ENCODE data around the gene HSPBP1.

The HSPBP1 gene

DNA sequence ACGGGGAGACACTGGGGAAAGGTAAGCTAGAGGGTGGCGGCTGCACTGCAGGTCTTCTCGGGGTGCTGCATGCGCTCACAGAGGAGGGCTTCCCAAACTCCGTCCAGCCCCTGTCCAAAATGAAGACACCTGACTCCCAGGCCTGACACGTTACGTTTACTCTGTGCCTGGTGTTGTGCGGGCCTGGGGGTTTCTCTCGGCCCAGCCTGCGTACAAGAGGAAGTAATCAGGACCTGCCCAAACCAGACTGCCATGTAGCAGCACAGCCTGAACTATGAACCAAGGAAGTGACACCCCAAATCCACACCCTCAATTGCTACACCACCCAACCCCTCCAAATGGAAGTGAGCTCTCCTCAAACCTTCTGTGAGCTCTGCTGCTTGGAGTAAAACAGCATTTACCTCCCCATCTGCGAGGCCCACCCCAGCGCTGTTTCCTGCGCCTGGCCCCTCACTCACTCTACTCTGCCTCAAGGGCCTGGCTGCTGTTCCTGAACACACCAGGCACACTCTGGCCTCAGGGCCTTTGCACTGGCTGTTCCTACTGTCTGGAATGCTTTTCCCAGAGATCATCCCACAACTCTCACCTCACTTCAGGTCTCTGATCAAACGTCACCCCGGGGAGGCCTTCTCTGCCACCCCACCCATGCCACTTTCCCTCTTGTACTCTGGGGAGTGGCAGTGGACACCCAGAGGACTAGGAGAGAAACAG, 3.0 kb downstream of the HSPBP1 start:
- DNase-seq: no peak

DNA sequence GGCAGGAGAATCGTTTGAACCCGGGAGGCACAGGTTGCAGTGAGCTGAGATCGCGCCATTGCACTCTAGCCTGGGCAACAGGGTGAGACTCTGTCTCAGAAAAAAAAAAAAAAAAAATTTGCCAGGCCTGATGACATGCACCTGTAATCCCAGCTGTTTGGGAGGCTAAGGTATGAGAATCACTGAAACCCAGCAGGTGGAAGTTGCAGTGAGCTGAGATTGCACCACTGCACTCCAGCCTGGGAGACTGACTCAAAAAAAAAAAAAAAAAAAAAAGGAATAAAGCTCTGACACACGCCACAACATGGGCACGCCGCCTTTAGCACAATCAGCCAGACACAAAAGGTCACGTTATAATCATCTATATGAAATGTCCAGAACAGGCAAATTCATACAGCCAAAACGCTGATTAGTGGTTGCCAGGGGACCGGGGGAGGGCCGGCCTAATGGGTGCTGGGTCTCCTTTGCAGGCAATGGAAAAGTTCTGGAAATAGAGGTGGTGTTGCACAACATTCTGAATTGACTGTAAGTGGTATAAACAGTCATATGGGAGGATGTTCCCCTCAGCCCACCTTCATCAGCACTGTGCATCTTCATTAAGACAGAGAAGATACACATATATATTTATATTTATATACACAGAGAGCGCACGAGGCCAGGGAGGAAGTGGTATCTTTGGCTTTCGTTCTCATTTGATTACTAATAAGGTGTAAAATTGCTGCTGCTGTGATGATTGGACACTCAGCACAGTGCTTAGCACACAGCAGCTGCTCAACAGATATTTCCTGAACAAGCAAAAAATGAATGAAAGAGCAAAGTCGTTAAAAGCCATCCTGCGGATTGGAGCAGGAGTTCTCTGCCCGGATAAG, 3.8 kb downstream of the HSPBP1 start:
- DNase-seq: no peak

DNA sequence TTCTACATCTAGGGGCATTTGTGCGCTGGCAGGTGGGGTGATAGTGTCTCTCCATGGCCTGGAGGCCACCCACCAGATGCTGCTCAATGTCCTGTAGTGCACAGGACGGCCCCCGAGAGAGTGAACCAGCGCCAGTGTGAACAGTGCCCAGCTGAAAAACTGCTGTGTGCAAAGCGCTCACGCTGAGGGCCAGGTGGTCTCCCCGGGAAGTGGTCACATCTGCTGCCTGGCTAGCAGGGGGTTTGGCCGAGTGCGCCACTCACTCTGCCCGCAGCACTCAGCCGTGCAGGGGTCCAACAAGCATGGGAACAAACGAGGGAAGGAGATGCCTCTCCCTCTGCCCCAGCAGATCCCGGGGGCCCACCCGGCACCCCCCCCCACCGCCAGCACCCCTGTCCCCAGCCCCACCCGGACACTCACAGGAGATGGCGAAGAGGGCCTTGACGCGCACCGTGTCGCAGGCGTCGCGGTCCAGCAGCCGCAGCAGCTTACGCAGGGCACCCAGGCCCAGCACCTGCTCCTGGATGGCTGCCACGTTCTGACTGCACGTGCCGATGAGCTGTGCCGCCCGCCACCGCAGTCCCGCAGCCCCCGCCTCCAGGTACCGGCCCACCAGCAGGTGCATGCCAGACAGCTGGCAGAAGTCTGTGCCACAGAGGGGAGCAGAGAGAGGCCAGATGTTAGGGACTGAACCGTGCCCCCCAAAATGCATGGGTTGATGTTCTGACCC, 5.8 kb downstream of the HSPBP1 start:
- DNase-seq: no peak

DNA sequence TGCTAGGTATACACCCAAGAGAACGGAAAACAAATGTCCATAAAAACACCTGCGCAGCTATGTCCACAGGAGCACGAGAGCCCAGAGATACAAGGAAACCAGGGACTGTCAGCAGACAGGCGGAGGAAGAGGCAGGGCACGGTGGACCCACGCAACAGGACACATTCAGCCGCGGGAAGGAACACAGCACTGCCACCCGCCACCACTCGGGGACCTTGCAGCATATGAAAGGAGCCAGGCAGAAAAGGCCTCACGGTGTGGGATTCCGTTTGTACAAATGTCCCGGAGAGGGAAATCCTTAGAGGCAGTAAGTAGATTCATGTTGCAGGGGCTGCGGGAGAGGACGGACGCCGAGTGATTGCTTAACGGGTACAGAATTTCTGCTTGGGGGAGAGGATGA, 7.8 kb downstream of the HSPBP1 start:
- DNase-seq: no peak

DNA sequence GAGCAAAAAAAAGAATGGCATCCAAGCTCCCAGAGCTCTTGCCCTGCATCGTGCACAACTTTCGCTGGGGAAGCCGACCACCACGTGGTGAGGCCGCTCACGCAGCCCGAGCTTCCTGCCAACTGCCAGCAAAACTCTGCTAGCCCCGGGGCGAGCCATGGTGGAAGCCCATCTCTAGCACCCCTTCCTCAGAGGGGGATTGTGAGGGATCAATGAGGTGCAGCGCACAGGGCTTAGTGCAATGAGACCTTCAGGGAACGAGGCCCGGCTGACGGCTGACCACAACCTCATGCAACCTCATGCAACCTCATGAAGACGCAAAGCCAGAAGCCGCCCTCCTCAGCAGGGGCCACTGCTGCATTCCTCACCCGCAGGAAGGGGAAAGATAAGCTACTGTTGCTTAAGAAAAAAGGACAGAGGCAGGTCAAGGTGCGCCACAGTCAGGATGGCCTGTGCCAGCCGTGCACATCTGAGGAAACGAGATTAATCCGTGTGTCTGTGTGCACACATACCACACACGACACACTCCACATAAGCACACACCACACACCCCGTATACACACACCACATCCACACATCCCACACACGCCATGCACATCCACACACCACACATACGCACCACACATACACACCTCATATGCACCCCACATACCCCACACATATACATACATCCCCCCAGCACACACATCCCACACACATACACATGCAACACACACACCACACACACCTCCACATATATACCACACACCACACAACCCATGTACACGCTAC, 9.6 kb downstream of the HSPBP1 start:
- no peak for DNase-seq

DNA sequence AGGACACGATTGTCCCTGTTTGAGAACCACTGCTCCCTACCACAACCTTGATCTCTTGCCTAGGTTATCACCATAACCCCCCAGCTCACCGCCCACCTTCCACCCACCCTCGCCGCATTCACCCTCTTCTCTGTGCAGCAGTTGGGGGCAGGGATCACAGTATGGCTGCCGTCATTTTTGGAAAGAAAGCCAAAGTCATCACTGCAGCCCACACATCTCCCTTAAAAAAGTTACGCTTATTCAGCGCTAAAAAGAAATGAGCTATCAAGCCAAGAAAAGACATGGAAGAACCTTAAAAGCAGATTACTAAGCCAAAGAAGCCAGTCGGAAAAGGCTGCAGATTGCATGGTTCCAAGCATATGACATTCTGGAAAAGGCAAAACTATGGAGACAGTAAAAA, 10.6 kb downstream of the HSPBP1 start:
- peak in 2 of 51 donors; percentile 28 to 32 for DNase-seq

DNA sequence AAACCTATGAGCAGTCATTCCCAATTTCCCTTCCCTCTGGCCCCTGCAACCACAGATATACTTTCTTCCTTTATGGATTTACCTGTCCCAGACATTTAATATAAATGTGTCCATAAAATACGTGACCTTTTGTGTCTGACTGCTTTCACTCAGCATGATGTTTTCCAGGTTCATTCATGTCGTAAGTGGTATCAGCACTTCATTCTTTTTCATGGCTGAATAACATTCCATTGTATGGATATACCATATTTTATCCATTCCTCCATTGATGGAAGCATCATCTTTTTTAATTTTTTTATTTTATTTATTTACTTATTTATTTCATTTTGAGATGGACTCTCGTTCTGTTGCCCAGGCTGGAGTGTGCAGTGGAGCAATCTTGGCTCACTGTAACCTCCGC, 13.1 kb downstream of the HSPBP1 start:
- no peak for DNase-seq

DNA sequence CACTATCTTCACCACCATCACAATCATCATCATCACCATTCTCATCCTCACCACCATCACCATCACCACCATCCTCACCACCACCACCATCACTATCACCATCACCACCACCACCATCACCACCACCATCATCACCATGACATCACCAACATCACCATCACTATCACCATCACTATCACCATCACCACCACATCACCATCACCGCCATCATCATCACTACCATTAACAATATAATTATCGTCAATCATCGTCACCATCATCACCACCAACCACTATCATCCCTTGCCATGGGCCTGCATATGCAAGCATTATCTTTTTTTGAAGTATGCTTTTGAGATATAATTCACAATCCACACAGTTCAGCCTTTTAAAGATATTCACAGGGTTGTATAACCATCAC, 13.5 kb downstream of the HSPBP1 start:
- no peak for DNase-seq

DNA sequence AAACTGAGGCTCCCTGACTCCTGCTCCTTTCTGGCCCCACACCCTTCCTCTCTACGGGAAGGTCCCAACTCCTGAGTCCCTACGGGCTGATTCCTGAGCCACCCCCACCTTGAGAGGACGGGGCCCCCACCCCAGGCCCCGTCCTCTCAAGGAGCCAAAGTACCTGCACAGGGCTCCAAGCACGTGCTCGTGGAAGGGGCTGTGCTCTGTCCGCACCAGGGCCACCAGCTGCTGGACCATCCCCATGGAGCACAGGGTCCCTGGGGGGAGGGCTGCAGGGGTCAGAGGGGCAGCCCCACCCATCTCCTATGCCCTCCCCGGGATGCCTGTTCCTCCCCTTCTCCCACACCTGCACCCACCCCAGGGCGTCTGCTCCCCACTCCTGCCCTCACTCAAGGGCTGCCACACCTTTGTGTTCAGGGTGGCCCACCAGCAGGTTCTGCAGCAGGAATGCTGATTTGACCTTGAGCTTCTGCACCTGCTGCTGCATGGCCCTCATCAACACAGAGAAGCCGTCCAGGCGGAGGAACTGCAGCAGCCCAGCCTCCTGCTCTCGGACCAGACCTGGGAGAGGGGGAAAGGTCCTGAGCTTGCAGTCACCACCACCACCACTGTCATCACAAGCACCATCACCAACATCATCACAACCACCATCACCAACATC, 14.1 kb downstream of the HSPBP1 start:
- no peak for DNase-seq

DNA sequence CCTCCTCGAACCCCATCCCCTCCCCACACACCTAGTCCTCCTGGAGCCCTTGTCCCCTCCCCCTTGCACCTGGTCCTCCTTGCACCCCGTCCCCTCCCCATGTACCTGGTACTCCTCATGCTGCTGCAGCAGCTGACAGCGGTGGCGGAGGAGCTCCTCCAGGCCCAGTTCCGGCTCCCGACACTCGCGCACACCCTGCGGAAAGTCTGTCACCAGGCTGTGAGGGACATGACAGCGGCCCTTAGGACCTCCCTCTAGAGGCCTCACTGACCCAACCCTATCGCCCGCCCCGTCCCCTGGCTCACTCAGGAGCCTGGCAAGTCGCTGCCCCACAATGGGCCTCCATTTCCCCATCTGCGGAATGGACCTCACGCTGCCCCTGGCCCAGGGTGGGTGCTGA, 14.7 kb downstream of the HSPBP1 start:
- no peak for DNase-seq

DNA sequence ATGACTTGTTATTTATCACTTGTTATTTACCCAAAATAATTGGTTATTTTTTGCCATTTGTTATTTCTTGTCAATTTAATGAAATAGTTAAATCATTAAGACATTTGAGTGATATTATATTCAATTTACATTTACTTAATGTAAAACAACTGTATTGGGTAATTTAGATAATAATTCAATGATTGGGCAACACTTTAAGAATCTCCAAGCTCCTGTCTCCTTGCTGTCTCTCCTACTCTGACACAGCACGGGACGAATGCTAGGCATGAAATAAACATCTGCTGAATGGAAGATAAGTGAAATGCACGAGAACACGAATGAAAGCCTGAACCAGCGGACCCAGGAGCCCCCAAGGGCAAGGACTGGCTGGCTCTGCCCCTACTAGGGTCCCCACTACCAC, 15.4 kb downstream of the HSPBP1 start:
- DNase-seq: no peak

DNA sequence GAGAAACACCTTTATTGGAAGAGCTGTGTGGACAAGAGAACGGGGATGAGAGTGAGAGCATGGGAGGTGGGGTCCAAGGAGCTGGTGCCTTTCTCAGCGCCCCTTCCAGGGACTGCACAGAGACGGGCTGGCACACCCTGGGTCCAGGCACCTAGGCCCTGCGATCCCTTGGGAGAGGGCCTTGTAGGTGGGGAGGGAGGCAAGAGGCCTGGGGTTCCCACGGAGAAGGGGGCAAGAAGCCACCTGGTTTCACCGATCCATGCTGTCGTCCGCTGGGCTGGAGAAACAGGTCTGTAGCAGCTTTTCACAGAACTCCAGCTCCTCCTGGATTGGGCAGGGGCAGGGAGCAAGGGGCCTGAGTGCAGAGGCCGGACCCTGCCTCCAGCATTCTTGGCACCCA, 17.6 kb downstream of the HSPBP1 start:
- no peak for DNase-seq

DNA sequence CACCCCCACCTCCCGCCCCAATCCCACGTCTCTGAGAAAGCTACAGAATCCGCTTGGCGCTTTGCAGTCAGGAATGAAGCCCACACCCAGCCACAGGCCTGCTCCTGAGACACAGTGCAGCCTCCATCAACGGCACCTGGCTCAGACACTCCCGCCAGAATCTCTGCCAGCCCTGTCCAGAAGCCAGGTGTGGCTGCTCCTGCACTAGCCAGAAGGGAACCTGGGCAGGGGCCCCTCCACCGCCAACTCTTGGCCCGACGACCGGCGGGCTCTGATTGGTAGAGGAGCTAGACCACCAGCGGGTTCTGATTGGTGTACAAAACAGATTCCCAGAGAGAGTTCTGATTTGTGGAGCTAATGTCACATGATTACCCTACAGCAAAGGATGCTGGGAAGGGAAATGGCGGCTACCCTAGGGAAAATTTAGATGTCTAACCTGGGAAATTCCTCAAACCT, 18.2 kb downstream of the HSPBP1 start:
- DNase-seq: no peak

DNA sequence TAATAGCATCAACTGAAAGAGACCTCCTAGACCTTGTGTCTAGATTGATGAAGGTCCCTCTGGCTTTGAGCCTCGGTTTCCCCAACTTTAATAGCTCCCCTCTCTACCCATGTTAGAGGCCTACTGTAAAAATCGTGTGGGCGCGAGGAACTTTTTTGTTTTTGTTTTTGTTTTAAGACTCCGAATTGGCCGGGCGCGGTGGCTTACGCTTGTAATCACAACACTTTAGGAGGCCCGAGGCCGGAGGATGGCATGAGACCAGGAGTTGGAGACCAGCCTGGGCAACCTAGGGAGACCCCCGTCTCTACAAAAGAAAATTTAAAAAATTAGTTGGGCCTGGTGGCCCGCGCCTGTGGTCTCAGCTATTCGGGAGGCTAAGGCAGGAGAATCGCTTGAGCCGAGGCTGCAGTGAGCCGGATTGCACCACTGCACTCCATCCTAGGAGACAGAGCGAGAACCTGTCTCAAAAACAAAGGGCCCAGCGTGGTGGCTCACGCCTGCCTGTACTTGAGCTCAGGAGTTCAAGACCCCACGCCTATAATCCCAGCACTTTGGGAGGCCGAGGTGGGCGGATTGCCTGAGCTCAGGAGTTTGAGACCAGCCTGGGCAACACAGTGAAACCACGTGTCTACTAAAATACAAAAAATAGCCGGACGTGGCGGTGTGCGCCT, 20.2 kb downstream of the HSPBP1 start:
- peak in 6 of 51 donors; percentile 31 to 71 (median 43) for DNase-seq

DNA sequence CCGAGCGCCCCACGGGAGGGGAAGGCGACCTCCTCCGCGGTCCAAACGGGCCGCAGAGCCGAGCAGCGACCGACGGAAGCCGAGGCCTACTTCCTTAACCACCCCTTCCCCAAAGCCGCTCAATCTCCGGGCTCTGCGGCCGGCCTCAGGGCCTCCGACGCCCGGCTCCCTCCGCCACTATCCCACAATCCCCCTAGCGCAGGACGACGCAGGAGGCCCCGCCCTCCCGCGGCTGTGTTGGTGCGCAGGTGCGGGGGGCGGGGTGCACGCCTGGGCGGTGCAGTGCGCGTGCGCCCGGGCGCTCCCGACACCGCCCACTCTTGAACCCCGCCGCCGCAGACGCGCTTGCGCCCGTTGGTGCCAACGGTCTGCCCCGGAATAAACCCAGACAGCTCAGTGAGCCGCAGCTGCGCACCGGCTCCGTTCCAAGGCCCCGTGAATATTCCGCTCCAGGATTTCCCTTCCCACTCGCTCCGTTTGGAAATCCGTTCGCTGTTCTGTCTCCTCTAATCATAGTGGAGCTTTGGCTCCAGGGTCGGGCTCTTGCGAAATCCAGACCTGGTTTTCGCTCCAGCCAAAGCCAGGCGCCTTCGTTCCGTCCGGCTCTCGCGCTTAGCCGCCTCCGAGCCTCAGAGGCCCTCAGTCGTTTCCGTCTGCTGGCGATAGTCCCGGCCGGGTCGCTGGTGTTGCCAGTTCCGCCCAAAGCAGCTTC, 20.9 kb downstream of the HSPBP1 start, which contains the start of gene PPP6R1:
TSS of gene PPP6R1 (minus strand) at position 190 of the 712 bp plus-strand sequence. CDS start 11,914 bp downstream, outside the sequence.
- peak; percentile 77 to 99 (median 96) for DNase-seq

DNA sequence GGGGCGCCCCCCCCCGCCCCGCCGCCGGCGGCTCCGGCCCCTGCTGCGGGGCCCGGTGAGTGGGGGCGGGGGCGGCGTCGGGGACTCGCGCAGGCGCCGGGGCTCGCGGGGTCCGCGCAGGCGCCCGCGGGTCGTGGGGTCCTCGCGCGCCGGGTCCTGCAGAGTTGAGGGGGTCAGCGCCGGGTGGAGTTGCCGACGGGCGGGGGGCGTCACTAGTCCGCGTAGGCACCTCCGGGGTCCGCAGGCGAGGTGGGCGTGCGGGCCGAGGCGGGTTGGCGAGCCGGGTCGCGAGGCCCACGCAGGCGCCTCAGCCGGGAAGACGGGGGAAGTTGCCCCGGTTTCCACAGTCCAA, 21.5 kb downstream of the HSPBP1 start:
- peak in 12 of 51 donors; percentile 30 to 83 (median 55) for DNase-seq

DNA sequence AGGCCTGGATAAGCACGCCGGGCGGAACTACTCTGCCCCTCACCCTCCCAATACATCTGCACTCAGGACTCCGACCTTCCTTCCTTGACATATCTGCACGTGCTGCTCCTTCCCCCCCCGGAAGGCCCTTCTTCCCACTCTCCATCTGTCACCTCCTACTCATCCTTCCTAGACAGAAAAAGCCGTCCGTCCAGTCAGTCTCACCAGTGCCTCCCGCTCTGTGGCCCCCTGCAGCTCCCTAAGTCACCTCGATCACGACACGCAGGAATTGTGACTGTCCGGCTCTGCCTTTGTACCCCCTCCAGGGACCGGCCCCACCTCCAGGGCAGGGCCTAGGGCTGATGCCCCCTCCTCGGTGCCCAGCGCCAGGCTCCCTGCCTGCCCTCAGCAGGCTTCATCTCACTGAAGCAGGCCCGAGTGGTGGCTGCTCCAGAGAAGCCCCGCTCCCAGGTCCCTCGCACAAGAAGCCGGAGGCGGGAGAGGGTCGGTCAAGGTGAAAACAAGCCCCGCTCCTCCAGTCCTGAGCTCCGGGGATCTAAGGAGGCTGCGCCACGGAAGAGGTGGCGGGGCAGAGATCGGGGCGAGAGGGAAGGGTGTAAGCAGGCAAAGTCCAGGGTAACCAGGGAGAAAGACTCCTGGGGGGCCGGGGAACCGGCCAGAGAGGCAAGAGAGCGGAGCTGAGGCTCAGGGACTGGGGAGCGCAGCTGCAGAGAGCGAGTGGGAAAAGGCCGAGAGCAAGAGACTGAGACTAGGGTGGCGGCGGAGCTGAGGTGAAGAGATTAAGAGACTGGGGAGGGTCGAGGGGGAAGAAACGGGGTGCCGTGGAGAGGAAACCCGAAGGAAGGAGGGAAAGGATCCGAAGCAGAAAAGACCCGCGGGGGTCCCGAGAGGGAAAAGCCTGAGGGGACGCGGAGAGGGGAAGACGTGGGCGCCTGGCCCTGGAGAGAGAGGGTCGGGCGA, 22.2 kb downstream of the HSPBP1 start:
- peak in 5 of 51 donors; percentile 16 to 37 (median 22) for DNase-seq

Data from hypothalamus (tissue), 51 donors.